Stimulated activated CD8-positive, alpha-beta memory T cell treated with anti-CD3 and anti-CD28 coated beads, Interleukin-15, amount 100 ng/mL, for 48 hours (primary cell): Measurements from ENCODE around the gene INO80.

Experiments used
- DNase-seq, 2 donors: peaks; one replicate each; pipeline ENCODE4 v3.0.0-alpha.2; 2020; ENCODE audit warnings: low read depth in 2 of 2

The INO80 gene

DNA sequence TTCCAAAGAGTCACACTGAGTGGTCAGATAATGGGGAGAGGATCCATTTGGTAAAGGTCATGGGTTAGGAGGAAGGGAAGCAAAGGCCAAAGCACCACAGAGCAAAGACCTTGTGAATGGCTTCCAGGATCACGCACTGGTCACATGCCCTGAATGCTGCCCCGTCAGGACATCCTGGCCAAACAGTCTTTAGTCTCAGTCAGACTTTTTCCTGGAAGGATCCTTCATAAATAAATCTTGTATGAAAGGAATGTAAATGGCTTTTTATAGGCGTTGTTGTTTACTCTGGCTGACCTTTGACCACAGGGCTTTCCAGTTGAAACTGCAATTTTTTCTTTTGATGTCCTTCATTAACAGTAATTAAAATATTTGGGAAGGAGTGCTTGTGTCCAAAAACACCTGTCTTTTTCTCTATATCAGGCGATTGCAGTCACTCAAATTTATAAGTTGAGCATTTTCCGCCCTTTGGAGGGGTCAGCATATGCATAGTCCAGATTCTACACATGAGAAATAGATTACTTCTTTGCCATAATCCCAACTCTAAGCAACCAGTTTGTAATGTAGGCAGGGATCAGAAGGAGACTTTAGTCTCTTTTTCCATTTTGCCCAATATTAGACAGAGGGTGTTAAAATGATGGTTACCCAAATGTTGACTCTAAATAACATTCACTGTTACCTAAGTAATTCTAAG is 114.4 kb downstream of the INO80 start:
- DNase-seq, result no peak

DNA sequence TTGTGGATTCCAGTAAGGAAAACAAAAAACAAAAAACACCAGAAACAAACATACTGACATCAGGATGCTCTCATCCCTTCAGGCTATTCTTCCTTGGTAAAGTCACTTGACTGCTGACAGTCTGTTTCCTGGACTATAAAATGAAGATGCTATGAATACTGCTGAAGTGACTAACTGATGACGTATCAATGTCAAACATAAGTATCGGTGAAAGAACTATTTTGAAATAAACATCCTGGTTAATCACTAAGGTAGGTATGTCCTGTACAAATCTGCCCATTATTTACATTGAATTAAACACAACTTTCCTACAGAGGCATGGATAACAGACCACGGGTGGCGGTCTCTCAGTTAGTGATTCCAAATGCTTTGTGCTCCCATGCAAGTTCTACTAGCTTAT is 116.9 kb downstream of the INO80 start:
- no peak for DNase-seq

DNA sequence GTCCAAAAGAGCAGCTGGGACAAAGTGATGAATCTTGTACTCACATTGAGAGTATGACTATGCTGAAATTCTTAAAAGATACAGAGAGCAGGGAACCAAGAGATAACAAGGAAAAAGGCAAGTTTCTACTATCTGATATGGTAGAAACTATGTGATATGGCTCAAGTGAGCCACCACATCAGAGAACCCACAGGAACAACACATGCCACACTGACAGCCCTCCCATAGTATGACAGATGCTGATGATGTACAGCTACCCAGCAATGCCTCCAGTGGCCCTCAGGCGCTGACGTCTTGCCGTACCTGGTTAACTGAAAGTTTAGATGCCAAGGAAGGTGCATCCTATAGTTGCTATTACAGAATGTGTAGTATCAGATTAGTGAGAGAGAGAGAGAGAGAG is 120.4 kb downstream of the INO80 start:
- peak in 1 of 2 donors; percentile 8 for DNase-seq

- no peak for DNase-seq
These were observed 123.3 kb downstream of the INO80 start for GRCh38 chr15:40992825-40993224.

DNA sequence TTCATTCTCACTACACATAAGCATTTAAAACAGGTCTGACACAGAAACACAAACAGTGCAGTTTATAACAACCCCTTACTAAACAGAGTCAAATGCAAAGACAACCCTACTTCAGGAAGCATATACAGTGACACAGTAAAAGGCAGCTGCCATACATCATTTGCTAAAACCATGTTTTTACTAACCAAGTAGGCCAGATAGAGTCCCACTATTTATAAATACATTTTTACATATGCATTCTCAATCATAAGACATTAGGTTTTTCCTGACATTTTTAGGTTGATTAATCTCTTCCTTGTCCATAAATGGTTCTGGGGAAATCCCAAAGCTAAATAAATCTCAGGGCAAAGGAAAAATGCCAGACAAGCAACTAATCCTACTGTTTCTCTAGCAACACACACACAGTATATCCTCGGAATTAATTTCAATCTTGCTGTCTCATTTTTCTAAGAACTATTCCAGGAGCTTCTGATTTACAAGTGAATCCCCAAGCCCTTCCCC is 123.8 kb downstream of the INO80 start:
- DNase-seq, result no peak

- DNase-seq, result no peak
These were observed 124.7 kb downstream of the INO80 start for GRCh38 chr15:40991355-40991754.

- no peak for DNase-seq
These were observed 125.3 kb downstream of the INO80 start for GRCh38 chr15:40990789-40991188.

- no peak for DNase-seq
These were observed 126.0 kb downstream of the INO80 start for GRCh38 chr15:40990080-40990479.

- DNase-seq, result no peak
These were observed 127.9 kb downstream of the INO80 start for GRCh38 chr15:40988156-40988555.

GRCh38 chr15:40986820-40987219 is 129.3 kb downstream of the INO80 start:
- DNase-seq, result no peak

DNA sequence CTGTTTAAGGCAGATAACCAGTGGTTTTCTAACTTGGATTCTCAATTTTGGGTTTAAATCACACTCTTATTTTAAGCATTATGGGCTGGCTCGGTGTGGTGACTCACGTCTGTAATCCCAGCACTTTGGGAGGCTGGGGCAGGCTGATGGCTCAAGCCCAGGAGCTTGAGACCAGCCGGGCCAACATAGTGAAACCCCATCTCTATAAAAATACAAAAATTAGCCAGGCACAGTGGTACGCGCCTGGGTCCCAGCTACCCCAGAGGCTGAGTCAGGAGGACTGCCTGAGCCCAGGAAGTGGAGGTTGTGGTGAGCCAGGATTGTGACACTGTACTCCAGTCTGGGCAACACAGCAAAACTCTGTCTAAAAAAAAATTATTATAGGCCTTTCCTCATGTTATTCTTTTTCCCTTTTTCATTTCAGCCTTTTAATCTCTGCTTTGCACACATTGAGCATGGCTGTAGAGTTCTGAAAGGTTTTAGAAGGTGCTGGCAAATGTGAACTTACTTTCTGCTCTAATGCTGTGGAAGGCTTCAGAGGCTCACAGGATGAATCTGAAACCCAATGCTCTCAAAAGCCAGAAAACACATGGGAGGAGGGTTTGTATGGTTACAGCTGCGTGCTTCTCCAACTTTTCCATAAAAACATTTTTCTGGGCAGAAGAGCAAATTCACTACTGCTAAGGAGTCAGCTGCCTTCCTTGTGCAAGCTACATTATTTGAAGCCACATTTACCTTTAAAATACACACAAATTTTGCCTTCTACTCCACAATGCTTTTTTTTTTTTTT is 130.3 kb downstream of the INO80 start:
- no peak for DNase-seq

GRCh38 chr15:40984964-40985363 is 131.1 kb downstream of the INO80 start:
- no peak for DNase-seq

DNA sequence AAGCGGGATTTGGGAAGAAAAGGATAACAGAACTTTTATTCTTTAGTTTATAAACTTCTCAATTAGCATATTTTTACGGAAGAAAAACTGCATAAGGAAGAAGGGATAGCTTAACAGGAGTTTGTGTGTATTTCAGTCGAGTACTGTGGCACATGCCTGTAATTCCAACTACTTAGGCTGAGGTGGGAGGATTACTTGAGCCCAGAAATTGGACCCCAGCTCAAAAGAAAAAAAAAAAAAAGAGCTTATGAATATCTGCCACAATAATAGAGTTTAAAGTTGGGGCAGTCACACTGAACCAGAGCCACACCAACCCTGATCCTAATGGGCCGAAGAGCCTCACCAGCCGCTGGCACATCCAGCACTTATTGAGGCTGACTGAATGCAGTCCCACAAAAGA is 131.7 kb downstream of the INO80 start:
- DNase-seq, result no peak

- DNase-seq, result no peak
These were observed 133.2 kb downstream of the INO80 start for GRCh38 chr15:40982855-40983254.

DNA sequence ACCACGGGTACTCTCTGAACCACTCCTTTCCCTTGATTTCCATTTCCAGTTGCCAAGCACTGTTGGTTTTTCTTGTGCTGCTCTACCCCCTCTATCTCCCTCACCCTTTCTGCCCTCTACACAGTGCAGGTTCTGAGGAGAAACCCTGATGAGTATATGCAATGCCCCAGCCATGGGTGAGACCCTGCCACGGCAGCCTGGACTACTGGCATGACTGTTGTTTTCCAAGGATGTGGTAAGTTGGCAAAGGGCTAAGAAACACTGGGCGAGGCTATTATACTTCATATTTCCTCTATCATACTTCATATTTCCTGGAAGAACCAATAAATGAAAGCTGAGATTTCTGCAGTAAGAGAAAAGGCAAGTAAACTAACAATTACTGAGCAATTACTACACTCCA is 134.9 kb downstream of the INO80 start:
- no peak for DNase-seq

GRCh38 chr15:40978562-40978961 is 137.5 kb downstream of the INO80 start:
- DNase-seq, result no peak

DNA sequence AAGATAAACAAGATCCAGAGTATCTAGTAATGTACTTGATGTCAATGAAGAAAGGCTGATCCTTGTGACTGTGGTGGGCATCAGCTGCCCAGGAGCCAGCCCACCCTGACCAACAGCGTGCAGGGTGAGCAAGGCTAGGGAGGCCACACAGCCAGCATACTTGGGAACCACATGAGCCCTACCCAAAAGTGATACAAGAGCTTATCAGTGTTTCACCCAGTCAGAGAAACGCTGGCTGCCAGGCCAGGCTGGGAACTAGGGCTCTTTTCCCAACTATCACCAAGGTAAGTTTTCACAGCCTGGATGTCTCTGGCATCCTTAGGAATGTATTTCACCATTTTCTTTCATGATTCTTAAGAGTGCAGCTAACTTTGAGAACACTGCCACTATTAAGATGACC is 137.9 kb downstream of the INO80 start:
- no peak for DNase-seq

GRCh38 chr15:40976819-40977218 is 139.3 kb downstream of the INO80 start:
- DNase-seq, result no peak

DNA sequence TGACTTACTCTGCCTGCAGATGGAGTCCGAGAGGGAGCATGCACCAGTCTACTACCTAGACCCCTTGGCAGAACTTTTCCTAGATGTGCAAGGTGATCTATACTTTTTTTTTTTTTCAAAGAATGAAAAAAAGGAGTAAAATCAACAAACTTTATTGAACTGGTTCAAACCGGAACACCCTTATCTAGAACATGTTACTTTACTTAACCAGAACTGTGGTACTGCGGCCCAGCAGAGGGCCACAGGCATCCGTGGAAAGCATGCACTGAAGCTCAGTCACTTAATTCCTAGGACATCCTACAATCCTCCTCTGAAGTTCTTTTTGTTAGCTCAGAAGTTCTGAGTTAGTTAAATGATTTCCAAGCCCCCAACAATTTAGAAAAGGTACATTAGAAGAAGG is 141.2 kb downstream of the INO80 start:
- DNase-seq, result no peak

- no peak for DNase-seq
These were observed 146.7 kb downstream of the INO80 start for GRCh38 chr15:40969363-40969762.

- no peak for DNase-seq
These were observed 147.6 kb downstream of the INO80 start for GRCh38 chr15:40968290-40969085.

DNA sequence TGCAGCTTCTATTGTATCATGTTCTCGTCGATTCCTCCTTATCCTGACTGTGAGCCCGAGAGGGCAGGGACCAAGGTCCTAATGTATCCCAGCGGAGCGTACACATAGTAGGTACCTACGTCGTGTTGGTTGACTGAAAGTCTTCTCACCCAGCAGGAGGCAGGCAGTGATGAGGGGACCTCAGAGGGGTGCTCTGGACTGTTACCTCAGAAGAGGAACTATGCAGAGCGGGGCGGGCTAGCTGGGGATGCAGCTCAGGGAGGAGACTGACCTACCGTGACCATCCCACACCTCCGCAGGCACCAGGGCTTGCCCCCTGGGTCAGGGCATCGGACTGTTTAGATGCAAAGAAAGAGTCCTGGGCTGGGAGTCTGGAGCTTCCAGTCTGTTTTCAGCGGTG is 151.4 kb downstream of the INO80 start:
- no peak for DNase-seq
